NCI-H345 (cell line): Measurements from ENCODE around the gene ACBD3.
A peak's percentile ranks its signal among the peaks of the same experiment; 100 is the strongest.

Experiments
- DNase-seq: peaks from one replicate; lab custom pipeline; 2025; lab: John Stamatoyannopoulos, UW

Gene ACBD3

GRCh38 chr1:226201029-226201593, 14.6 kb upstream of the ACBD3 start:
- no peak for DNase-seq

- DNase-seq: no peak
Observed at GRCh38 chr1:226199971-226200370, 13.4 kb upstream of the ACBD3 start.

- DNase-seq: peak; percentile 12
Observed at GRCh38 chr1:226195144-226195543, 8.6 kb upstream of the ACBD3 start.

GRCh38 chr1:226187380-226187779, 839 bp upstream of the ACBD3 start:
- DNase-seq: no peak

- DNase-seq: no peak
Observed at GRCh38 chr1:226187019-226187322, 430 bp upstream of the ACBD3 start.

GRCh38 chr1:226185141-226186036, 1.2 kb downstream of the ACBD3 start:
- no peak for DNase-seq

- DNase-seq: no peak
Observed at GRCh38 chr1:226181996-226182714, 4.4 kb downstream of the ACBD3 start.

- DNase-seq: no peak
Observed at GRCh38 chr1:226176870-226177269, 9.7 kb downstream of the ACBD3 start.

- DNase-seq: no peak
Observed at GRCh38 chr1:226172589-226172988, 14.0 kb downstream of the ACBD3 start.

- no peak for DNase-seq
Observed at GRCh38 chr1:226166341-226166740, 20.2 kb downstream of the ACBD3 start.

GRCh38 chr1:226164154-226164553, 22.4 kb downstream of the ACBD3 start:
- no peak for DNase-seq

GRCh38 chr1:226162898-226163297, 23.6 kb downstream of the ACBD3 start:
- DNase-seq: no peak

GRCh38 chr1:226158983-226159382, 27.6 kb downstream of the ACBD3 start:
- no peak for DNase-seq

- DNase-seq: no peak
Observed at GRCh38 chr1:226158457-226158856, 28.1 kb downstream of the ACBD3 start.

GRCh38 chr1:226157761-226158316, 28.7 kb downstream of the ACBD3 start:
- DNase-seq: no peak

GRCh38 chr1:226154593-226154992, 31.9 kb downstream of the ACBD3 start:
- no peak for DNase-seq

GRCh38 chr1:226149806-226150205, 36.7 kb downstream of the ACBD3 start:
- no peak for DNase-seq

GRCh38 chr1:226148121-226148648, 38.4 kb downstream of the ACBD3 start:
- no peak for DNase-seq

- DNase-seq: no peak
Observed at GRCh38 chr1:226144045-226144444, 42.5 kb downstream of the ACBD3 start.

GRCh38 chr1:226135709-226136108, 50.8 kb downstream of the ACBD3 start:
- no peak for DNase-seq

GRCh38 chr1:226135059-226135651, 51.4 kb downstream of the ACBD3 start:
- no peak for DNase-seq
